Mucosa of descending colon (tissue), 3 donors: ENCODE data around the gene HSD17B2. TPM values are rescaled to one million over a fixed set of nuclear protein-coding genes. Genes with fewer than 3 reads are reported as not detected.
"Not testable (repeated sequence)": the region's sequence is repeated elsewhere in the genome, so short reads cannot be mapped to it uniquely, and the experiment has no call there.

Experiments
- ATAC-seq: fragments of 200-7000 bp; cut with Tn5 transposase; one replicate; pipeline ENCODE4 v1.9.1; 2020; ENCODE audit warnings: mild to moderate bottlenecking, moderate library complexity
- DNase-seq, 3 donors: peaks; one replicate each; pipeline ENCODE4 v3.0.0-alpha.2; 2020
- H3K36me3 ChIP-seq: fragments of 200-600 bp; one replicate; pipeline ENCODE4 v1.8.0; 2021; ENCODE audit warnings: low read depth, mild to moderate bottlenecking
- H3K4me1 ChIP-seq: fragments of 200-600 bp; one replicate; pipeline ENCODE4 v1.8.0; 2021; ENCODE audit warnings: low read depth, mild to moderate bottlenecking
- H3K4me3 ChIP-seq: fragments of 200-600 bp; one replicate; pipeline ENCODE4 v1.8.0; 2021; ENCODE audit warnings: mild to moderate bottlenecking
- H3K9me3 ChIP-seq: fragments of 200-600 bp; one replicate; pipeline ENCODE4 v1.8.0; 2021; ENCODE audit warnings: mild to moderate bottlenecking
- CTCF ChIP-seq: fragments of 200-600 bp; IDR thresholded peaks from one replicate; pipeline ENCODE4 v1.8.0; 2022; ENCODE audit warnings: antibody characterized with exemption, mild to moderate bottlenecking
- intact Hi-C, 2 donors: fragments of 100-400 bp; cut with DNase I in 1 of 2; cut with micrococcal nuclease in 1 of 2; formaldehyde crosslinking; loops; one replicate each; pipeline versions ENCODE4 v1.11.0 to v1.11.1; 2022; cut with DNase I, micrococcal nuclease
- total RNA-seq, 3 donors: library from RNA; stranded (reverse); fragmentation: NEBNext Ultra II Directional in 2 of 3; extraction: Animal tissue kit (Norgen Biotek cat#: 25700) in 2 of 3; gene quantifications; one replicate each; pipeline versions ENCODE4 v1.2.1 to v1.2.4, GENCODE V29; 2021 to 2023
- donor health status: DM: no; HTN: no; CAD: no; lungs with moderate emphysema.
- donor health status: DM: no; HTN: no; CAD: no.
- donor health status: DM: no; HTN: yes; CAD: no.

Gene HSD17B2
- total RNA-seq, 3 donors from 2014 or later = 38.6 to 211 (median 45.5) TPM

DNA sequence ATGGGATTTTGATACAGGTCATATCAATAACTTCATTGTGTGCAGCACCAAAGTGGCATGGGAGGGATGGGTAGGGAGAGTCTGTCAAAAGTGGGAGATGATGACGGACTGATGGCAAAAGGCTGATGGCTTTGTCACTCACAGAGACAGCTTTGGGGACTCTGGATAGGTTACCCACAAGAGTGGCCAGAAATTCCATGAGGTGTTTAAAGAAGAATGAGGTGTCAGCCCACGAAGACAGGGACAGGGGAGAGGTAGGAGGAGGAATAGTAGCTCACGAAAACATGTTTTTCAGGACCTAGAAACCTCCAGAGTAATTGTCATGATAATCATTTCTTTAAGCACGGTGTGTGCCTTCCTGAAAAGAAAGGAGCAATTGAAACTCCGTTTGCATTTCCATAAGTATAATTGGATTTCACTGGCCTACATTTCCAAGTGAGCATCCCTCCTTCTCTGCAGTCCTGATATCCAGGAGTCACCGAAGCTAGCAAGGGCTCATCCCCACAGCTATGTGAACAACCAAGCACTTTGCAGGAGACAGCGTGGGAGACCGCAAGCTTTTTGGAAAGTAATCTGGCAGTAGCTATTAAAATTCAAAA is 60.0 kb downstream of the HSD17B2 start:
- no peak for ATAC-seq
- Histone ChIP-seq H3K36me3 (no peaks in the 10 kb centered on the region), H3K9me3 (no peaks in the 10 kb centered on the region), H3K4me3 (no peak overlapping the region), H3K4me1 (no peaks in the 10 kb centered on the region)
- DNase-seq = no peak
- TF ChIP-seq CTCF = no peak
- intact Hi-C loops = no loop called here

DNA sequence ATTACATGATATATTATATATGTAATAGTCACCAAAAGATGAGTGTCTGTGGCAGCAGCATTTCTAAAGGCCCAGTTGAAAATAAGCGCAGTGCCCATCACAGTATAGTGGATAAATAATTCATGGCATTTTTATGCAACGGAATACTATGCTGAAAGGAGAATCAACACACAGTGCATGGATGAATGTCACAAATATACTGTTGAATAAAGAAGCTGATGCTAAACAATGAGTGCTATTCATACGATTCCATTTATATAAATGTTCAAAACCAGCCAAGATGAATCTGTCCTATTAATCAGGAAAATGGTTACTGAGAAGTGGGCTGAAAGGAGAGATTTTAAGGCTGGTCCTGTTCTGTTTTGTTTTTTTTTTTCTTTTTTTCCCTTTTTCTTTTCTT is 61.6 kb downstream of the HSD17B2 start:
- DNase-seq = no peak
- intact Hi-C loops = no loop called here

GRCh38 chr16:82105107-82105506 is 70.1 kb downstream of the HSD17B2 start:
- no peak for ATAC-seq
- TF ChIP-seq CTCF = no peak
- H3K4me1 ChIP-seq = no peaks in the 10 kb centered on the region
- intact Hi-C loops = no loop called here
- H3K36me3 ChIP-seq = no peaks in the 10 kb centered on the region
- no peak overlapping the region for H3K4me3 ChIP-seq
- no peaks in the 10 kb centered on the region for H3K9me3 ChIP-seq
- no peak for DNase-seq

More for the DNA sequence above, 61.6 kb downstream of the HSD17B2 start:
- no peaks in the 10 kb centered on the region for H3K9me3 ChIP-seq
- H3K36me3 ChIP-seq = no peaks in the 10 kb centered on the region
- no peak for TF ChIP-seq CTCF
- no peaks in the 10 kb centered on the region for H3K4me1 ChIP-seq
- H3K4me3 ChIP-seq = no peak overlapping the region
- no peak for ATAC-seq

- TF ChIP-seq CTCF = no peak
- Histone ChIP-seq H3K36me3 (no peaks in the 10 kb centered on the region), H3K9me3 (no peaks in the 10 kb centered on the region), H3K4me3 (no peak overlapping the region), H3K4me1 (no peaks in the 10 kb centered on the region)
- intact Hi-C loops = no loop called here
- ATAC-seq = no peak
- DNase-seq = no peak
These were observed 73.0 kb downstream of the HSD17B2 start for GRCh38 chr16:82108100-82108499.

DNA sequence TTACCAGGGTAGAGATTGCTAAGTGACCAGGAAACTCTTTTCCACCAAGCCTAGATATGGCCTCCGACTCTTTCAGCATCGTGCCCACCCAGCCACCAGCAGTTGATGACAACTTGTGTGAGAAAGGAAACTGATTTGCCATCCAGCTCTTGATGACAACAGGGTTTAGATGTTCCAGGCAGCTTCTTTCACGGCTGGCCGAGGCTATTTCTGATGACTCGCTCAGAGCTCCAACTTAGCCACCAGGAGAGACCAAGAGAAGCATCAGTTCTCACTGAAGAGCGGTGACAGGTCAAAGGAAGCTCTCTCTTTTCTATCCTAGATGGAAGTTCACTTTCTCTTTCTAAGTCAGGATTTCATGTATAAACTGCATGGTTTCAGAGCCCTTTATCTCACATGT is 73.7 kb downstream of the HSD17B2 start:
- Histone ChIP-seq H3K36me3 (no peaks in the 10 kb centered on the region), H3K4me3 (no peak overlapping the region), H3K4me1 (no peaks in the 10 kb centered on the region), H3K9me3 (no peaks in the 10 kb centered on the region)
- intact Hi-C loops = no loop called here
- DNase-seq (no peak), ATAC-seq (no peak)
- no peak for TF ChIP-seq CTCF

DNA sequence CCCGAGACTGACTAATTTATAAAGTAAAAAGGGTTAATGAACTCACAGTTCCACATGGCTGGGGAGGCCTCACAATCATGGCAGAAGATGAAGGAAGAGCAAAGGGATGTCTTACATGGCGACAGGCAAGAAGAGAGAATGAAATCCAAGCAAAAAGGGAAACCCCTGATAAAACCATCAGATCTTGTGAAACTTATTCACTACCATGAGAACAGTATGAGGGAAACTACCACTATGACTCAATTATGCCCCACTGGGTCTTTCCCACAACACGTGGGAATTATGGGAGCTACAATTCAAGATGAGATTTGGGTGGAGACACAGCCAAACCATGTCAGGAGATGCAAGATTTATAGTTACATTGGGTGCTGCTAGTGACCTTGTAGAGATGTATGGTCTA is 74.2 kb downstream of the HSD17B2 start:
- ATAC-seq, H3K9me3 ChIP-seq, H3K4me3 ChIP-seq, H3K36me3 ChIP-seq, H3K4me1 ChIP-seq, intact Hi-C loops, DNase-seq: not testable (repeated sequence)
